NCI-H1105 (cell line): ENCODE results near the gene IL22RA2.

Source experiments
- DNase-seq: peaks from one replicate; lab custom pipeline; 2025; lab: John Stamatoyannopoulos, UW

The IL22RA2 gene

GRCh38 chr6:137197684-137198645 is 24.5 kb upstream of the IL22RA2 start:
- no peak for DNase-seq

DNA sequence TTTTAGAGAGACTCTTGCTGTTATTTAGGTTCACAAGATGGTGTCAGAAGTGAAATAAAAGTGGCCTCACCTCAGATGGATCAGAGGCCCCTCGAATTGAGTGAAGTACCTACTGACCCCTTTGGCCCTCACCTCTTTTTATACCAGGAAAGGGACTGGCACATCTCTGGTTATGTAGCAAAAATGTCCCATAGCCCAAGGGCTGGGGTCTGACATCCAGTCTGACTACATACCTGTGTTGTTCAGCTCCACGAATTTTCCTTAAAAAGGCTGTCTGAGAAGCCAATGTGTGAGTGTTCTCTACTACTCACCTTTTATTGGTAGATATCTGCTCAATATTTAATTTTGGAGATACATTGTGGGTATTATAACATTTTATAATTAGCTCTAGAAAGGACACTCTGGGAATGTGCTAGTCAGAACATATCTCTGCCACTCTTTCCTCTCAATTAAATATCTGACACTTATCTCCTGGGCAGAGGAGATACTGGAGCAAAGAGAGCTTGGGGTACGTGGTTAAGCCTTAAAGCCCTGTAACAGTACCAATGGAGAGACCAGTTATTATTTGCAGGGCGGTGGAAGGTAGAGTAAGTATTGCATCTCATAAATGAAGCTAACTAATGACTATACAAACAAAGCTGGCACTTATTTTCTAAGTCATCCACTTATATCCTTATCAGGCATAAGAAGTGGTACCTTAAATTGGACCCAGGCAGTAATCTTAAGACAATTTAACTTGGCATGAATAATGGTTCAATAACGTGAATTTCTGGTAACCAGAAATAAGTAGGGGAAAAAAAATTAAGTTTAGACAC is 20.0 kb upstream of the IL22RA2 start:
- DNase-seq = no peak

DNA sequence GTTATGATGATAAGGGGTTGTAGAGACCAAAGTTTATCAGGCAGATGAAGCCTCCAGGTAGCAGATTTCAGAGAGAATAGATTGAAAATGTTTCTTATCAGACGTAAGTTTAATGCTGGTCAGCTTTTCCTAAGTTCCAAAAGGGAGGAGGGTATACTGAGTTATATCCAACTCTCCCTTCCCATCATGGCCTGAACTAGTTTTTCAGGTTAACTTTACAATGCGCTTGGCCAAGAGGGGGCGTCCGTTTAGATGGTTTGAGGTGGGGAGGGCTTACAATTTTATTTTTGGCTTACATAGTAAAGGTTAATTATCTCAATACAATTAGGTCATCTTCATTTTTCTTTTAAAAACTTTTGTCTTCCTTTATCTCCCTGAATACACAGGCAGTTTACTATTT is 19.4 kb upstream of the IL22RA2 start:
- no peak for DNase-seq

- DNase-seq = no peak
Observed at GRCh38 chr6:137191670-137192069, 18.2 kb upstream of the IL22RA2 start.

DNA sequence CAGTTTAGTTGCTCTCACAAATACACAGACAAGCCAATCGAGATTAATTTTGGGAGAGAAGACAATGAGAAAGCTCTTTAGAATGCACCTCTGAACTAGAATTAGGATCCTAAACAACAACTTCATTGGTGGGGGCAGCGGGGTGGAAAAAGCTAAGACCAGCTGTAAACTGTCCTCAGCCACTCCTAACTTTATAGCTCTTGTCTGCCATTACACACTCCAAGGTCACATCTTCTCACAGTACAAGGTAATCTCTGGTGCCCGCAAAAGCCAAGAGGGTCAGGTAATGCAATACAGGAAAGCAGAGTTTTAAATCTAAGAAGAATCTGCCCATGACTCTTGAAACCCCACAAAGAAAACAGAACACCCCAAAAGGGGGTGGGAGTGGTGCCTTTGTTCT is 17.8 kb upstream of the IL22RA2 start:
- DNase-seq = no peak

DNA sequence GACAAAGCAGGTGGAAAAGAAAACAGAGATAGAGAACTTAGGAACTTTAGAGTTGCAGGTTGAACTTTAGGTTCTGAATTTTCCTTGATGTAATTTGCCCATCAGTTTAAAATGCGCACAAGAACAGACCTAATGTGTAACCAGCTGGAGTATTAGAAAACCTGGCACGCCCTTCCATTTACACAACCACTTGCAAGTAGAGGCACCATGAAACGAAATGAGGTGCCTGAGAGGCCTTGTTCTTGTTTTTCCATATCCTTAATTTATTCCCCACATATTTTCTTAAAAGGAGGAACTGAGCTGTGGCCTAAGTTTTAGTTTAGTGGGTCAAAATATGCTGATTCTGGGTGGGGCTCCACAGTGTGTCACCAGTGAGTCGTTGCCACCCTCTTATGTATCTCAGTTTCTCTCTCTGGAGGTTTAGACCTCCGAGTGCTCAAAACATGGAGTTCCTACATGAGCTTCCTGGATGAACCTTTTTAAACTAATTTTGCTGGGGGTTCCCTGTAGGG is 17.2 kb upstream of the IL22RA2 start:
- DNase-seq = no peak

DNA sequence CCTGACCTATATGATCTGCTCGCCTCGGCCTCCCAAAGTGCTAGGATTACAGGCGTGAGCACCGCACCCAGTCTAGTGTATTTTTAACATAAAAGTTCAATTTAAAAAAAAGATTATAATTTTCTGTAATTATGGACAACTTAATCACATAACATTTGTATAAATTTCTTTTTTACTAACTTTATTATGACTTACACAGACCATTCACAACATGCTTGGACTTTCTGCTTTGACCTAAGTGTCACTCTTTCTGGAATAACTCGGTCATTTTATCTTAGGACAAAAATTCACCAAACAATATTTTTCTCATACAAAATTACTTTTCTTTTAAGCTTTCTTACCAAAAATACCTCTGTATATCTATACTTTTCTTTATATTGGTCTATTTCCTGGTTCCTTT is 15.4 kb upstream of the IL22RA2 start:
- no peak for DNase-seq

- DNase-seq = no peak
Observed at GRCh38 chr6:137185290-137185689, 11.8 kb upstream of the IL22RA2 start.

GRCh38 chr6:137182654-137183073 is 9.2 kb upstream of the IL22RA2 start:
- DNase-seq = no peak

DNA sequence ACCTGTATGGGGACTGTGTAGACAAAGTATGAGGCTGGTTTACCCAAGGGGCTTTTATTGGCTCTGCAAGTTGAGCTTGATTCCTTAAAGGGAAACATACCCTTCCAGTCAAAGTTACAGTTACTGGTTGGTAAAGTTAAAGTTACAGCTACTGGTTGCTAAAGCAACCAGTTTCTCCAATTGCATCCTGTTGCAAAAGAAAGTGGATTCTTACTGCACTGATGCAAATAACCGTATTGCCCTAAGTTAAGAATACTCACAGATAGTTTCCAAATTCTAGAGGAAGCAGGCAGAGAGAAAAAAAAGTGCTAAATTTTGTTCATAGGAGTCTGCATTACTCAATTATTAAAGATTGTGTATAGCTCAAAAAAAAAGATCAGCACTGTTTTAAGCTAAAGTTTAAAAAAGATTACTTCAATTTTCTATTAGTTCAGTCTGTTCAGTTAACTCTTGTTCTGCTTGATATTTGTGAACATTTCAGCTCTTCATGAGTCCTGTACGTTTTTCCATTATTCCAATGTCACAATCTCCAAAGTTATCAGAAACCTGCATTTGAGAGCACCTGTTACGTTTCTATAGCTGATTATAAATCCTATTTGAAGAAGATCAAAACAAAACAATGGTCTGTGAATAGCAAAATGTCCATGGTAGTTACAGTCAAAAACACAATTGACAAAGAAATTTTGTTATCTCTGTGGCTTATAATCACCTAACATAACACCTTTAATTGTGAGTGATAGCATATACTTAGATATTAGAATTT is 8.6 kb upstream of the IL22RA2 start:
- no peak for DNase-seq

GRCh38 chr6:137177611-137178010 is 4.2 kb upstream of the IL22RA2 start:
- no peak for DNase-seq

- no peak for DNase-seq
Observed at GRCh38 chr6:137176729-137177128, 3.3 kb upstream of the IL22RA2 start.

DNA sequence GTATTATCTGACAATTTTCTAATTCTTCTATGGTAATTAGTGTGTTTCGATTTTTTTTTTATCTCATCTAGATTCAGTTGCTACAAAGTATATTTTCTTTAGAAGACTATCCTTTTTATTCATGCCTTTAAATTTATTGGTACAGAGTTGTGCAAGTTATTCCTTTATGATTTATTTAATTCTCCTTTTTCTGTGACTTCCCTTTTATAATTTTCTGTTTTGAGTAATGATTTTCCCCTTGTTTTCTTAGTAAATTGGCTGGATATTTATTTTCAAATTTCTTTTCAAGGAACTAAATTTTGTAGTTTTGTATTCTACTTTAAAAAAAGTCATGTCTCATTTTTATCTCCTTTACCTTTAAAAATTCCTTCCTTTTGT is 2.4 kb upstream of the IL22RA2 start:
- DNase-seq = no peak

DNA sequence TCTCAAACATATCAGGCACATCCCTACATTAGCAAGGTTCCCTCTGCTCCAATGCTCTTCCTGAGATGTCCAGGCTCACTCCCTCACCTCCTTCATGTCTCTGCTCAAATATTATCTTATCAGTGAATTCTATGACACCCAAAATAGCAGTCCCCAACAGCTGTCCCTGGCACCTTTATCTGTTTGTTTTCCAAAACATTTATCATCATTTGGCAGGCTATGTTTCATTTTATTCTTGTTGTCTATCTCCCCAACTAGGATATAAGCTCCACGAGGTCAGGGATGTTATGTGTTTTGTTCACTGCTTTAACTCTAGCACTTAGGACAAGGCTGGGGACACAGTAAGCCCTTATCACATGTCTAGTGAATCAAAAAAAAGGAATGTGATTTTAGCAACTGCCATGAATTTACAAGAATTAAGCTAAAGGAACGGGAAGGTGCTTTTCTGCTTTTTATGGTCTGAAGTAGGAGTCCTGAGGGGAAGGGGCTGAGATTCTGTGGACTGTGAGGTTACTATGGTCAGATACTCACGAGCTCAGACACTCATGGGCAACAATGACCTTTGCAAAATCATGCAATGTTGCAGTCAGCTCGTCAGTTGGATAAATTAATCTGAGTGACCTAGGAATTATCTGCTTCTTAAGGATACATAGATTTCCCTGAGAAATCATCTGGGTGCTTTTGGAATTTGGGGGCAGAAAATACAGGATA is 1.9 kb upstream of the IL22RA2 start:
- DNase-seq = no peak

GRCh38 chr6:137172734-137173431 is 561 bp downstream of the IL22RA2 start:
- DNase-seq = no peak

DNA sequence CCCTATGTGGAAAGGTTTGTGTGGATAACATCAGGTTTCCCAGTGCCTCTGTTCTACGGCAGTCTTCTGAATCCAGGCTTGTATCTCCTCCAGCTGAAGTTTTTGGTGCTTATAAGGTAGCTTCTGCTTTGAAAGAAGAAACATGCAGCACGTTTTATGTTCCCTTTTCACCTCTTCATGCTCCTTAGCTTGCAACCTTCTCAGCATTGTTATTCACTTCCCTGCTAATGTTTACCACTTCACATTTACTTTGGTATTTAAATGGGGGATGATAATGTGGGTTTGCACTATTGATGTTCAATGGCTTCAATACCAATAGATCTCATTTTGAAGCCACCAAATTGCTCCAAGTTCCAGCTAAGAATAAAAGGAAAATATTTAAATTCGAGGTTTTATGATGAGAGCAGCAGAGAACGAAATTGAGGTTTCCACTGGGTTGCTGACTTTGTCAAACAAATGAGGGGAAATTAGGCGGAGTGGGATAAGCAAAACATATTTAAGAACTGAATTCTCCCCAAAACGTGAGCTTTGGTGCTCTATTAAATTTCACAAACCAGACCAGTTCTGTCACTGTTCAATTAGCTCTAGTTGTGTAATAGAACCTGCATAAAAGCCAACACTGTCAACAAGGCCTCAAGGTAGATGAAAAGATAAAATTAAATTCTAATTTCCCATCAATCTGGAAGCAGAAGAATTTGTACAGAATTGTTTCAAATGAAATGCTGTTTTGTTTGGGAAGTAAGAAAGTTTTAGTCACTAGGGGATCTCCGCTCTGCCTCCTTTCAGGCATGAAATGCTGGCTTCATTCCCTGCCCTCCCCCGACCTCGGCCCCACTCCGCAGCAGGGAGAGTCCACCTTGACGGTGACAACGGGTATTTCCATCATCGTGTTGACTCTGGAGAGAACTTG is 1.4 kb downstream of the IL22RA2 start:
- no peak for DNase-seq

DNA sequence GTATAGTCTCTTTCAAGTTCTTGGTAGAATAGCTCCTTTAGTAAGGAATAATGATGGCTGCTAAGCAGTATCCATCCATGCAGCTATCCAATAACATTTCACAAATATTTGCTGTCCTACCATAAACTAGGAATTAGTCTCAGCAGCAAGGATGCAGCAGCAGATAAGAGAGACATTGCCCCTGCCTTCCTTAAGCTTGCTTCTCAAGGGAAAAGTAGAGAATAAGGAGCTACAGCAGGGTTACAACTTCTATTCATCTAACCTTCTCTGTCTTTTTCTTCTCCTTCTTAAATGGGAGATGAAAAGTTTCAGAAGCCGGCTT is 2.4 kb downstream of the IL22RA2 start:
- no peak for DNase-seq

DNA sequence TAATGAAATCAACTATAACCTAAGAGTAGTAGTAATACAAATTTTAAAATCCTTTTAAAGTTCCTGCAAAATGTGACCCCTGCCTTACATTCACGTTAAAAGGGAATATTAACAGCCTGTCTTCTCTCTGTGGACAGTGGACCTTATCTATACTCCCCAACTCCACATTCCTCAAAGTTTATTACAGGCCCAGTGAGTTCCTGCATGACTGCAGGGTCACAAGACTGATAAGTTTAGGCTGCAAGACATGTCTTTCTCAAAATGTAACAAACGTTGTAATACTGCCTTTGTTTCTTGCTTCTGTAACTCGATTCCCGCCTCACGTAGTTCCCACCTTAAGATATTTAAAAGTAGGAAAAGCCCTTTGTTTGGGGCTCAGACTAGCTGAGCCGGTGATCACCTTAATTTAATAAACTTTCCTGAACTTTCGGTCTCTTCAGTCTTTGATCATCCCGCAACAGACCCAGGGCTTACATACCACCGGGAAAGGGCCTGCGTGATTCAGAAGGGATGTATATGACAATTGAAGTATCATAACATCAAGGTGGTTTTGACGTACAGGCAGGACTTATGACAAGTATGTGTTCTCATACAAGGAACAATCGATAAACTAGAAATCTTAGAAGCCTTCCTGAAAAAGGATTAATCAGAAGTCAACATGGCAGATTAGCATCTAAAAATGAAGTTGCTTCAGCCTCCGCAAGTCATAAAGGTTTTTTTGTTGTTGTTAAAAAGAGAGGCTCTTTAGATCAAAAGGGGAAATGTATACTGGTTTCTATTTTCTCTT is 3.0 kb downstream of the IL22RA2 start:
- DNase-seq = no peak
